CD4-positive, alpha-beta T cell treated with Interleukin-4 for 4 hours (primary cell): ENCODE measurements around the gene PANX2.

Source experiments
- DNase-seq: peaks from one replicate; pipeline ENCODE4 v3.0.0-alpha.2; 2020

The PANX2 gene

DNA sequence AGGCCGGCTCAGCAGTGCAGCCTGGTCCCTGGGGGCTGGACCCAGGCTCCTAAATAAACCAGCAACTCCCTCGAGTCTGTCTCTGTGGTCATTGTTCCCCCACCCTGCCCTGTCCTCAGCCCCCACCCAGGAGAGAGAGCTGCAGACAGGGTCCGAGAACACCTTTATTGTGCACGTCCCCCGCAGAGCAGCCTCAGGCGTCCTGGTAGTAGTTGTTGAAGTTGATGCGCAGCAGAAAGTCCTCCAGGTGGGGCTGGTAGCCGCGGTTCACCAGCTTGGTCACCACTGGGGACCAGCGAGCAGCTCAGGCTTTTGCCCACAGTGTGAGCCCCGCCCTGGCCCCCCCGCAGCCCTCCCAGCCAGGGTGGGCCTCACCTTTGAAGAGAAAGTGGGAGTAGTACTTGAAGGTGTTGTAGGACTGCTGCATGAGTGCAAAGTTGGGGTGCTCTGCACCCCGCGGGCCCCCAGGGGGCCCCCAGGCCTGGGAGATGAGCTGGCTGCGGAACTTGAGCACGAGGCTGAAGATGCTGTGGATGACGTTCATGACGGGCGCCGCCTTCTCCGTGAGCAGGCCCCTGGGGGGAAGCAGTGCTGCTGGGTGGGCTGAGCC lies 47.1 kb downstream of the PANX2 start:
- no peak for DNase-seq

DNA sequence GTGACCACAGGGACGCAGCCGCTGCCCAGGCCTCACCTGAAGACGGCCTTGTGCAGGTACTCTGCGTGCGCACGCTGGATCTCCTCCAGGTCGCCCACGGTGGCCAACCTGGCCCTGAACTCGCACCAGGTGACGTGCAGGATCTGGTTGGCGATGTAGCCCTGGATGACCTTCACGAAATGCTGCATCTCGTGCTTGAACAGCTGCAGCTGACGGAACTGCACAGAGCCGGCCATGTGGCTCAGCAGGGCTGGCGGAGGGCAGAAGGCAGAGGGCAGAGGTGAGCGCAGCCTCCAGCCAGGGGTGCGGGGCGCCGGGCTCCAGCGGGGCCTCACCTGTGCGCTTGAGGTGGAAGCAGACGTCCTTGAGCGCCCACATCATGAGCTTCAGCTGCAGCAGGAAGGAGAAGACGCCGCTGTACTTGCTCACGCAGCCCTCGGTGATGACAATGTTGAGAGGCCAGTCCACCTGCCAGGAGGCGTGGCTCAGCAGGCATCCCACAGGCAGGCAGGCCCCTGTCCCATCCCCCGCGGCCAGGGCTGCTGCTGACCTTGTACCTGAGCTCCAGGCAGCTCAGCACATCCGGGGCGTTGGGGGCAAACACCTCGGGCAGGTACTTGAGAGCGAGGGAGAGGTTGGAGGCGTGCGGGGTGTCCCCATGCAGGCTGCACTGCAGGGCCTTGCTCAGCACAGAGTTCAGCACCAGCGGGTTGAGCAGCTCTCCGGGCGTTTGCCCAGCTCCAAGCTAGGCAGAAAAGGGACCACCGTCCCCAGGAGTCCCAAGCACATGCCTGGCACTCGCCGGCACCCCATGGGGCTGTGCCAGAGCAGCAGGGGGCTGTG lies 47.8 kb downstream of the PANX2 start:
- no peak for DNase-seq

DNA sequence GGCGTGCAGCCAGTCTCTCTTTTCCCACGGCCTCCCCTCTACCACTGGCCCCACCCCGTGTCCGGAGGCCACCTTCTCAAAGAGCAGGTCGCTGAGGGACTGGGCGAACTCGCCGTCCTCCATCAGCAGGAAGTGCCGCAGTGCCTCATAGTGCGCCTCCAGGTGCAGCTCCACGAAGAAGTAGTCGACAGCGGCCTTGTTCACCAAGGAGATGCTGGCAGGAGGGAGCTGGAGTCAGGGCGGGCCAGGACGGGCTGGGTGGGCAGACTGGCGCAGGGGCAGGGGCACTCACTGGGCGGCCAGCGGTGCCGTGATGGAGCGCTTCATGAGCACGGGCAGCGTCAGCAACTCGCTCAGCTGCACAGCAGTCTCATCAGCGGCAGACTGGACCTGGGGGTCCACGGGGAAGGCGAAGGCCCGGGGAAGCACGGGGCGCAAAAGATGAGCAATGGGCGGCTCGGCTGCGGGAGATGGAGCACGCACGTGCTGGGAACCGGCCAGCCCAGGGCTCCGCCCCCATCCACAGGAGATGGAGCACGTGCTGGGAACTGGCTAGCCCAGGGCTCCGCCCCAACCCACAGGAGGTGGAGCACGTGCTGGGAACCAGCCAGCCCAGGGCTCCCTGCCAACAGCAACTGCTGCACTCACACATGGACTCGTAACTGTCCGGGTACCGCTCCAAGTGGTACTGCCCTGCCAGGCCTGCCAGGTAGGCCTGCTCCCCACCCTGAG lies 48.6 kb downstream of the PANX2 start:
- no peak for DNase-seq

DNA sequence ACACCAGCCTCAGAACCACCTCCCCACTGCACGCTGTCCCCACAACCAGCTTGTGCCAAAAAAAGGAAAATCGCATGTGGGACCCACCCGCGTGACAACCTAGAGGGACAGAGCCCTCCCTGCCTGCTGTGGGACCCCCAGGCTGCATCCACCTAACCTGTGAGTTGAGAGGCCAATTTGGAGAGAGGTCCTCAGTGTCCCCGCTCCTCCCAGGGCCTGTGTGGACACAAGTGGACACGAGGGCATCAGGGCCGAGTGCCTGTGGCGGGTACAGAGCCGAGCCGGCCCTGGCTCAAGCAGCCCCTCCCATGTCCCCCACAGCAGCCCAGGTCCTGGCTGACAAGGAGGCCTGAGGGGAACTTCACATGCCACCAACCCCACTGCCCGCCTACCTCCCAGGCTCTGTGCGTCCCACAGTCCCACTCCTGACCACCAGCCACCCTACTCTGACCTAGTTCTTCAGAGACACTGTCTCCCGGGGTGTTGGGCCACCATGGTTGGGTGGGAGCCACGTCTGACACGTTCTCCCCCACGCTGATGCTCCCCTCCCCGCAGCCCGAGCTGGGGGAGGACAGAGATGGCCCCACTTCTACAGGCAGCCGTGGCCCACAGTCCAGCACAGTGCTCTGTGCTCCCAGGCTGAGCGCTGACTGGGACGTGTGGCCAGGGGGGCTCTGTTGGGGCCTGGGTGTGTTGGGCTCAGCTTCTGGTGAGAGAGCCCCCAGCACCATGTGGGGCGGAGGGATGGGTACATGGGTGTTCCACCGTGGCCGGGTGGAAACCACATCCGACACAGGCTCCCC lies 49.5 kb downstream of the PANX2 start:
- DNase-seq = no peak

DNA sequence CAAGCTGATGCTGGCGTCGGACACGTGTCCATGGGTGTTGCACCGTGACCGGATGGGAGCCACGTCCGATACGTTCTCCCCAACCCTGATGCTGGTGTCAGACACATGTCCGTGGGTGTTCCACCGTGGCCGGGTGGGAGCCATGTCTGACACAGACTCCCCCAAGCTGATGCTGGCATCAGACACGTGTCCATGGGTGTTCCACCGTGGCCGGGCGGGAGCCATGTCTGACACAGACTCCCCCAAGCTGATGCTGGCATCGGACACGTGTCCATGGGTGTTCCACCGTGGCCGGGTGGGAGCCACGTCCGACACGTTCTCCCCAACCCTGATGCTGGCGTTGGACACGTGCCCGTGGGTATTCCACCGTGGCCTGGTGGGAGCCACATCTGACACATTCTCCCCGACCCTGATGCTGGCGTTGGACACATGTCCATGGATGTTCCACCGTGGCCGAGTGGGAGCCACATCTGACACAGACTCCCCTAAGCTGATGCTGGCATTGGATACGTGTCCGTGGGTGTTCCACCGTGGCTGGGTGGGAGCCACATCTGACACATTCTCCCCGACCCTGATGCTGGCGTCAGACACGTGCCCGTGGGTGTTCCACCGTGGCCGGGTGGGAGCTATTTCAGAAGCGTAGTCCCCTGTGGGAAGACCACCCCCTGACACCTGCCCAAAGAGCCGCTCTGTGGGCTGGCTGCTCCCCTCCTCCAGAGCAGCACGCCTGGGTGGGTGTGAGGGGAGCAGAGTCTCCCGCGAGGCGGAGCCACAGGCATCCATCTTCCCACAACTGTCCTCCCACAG lies 50.3 kb downstream of the PANX2 start:
- no peak for DNase-seq

DNA sequence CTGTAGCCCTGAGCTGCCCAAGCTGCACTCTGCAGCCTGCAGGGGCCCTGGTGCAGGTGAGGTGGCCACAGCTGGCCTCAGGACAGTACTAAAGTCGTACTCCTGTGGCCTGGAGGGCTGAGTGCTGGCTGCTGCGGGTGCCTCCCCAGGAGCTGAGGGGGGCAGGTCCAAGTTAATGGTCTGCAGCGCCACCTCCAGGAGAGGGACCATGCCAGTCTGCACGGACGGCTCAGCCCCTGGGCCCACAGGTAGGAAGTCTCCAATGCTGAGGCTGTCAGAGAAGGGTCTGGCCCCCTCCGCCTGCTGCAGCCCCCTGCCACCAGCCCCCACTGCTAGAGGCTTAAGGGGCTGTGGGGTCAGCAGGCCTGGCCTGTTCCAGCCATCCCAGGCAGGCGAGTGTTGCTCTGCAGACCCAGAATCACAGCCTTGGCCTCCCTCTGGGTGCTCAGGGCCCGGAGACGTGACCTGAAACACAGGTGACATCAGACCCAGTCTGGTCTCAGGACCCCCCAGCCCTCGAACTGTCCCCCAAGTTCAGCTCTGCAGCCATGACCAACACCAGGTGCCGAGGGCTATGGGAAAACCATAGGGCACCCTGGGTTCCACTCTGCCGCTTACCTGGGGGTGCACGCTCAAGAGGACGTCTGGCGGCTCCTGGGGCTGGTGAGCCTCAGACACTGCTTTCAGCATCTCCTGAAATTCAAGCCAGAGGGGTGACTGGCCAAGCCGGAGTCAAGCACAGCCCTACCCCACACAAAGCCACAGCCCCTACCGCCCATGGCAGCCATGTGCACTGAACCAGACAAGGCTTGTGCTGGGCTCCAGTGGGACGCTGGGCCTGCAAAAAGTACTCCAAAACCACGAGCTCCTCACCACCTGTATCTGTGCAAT lies 51.1 kb downstream of the PANX2 start:
- DNase-seq = no peak

DNA sequence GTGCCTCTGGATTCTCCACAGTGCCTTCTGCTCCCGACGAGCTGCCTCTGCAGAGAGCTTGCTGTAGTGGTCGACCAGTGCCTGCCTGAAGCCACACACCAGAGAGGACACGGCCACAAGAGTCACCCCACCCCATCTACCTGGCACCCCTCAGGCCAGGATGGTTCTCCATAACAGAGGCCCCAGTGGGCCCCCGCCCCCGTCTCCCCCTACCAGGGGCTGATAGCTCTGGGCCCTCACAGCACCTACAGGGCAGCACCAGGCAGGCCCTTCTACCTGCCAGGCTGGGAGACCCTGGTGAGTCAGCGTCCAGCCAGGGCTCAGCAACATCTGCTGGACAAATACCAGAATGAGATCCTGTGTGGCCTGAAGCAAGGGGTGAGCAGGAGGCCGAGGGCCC lies 52.0 kb downstream of the PANX2 start:
- DNase-seq = no peak

DNA sequence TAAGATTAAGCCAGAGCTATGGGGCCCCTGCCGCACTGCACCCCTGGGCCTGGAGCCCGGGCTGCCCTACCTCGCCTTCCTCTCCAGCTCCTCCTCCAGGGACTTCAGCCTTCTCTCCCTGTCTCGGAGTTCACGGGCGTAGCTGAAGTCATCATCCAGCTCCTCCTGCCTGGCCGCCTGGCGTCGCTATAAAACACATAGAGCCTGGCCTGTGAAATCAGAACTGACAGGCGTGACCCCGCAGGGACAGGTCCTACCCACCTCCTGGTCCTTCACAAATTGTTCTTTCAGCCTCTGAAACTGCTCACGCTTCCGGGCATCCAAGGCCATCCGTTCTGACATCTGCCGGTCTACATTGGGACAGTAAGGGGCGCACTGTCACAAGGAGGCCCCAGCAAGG lies 53.5 kb downstream of the PANX2 start:
- DNase-seq = no peak

DNA sequence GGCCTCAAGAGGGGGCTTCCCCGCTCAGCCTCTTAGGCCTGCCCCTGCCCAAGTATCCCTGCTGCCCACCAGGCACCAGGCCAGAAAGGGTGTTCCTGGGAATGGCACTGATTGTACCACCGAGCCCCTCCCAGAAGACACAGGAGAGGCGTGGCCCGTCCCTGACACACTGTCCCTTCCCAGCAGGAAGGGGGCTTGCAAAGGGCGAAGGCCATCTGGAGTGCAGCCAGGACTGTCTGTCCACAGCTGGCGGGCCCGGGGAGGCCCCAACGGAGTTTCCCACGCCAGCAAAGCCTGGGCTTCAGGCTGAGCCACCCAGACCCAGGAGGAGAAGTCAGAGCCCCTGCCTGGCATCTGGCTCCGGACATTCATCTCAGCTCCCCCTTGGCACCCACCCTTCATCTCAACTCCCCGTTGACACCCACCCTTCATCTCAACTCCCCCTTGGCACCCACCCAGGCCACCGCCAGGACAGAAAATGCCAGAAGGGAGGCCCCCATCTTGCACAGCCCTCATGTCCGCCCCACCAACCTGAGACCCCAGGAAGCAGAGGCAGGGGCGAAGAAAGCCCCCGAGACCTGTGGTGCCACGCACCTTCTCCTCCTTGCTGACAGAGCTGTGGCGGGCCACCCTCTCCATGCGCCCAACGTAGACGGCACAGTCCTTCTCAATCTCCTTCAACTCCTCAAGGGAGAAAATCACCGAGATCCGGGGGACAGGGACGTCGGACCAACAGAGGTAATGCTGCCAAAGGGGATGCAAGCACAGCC lies 54.9 kb downstream of the PANX2 start:
- no peak for DNase-seq

DNA sequence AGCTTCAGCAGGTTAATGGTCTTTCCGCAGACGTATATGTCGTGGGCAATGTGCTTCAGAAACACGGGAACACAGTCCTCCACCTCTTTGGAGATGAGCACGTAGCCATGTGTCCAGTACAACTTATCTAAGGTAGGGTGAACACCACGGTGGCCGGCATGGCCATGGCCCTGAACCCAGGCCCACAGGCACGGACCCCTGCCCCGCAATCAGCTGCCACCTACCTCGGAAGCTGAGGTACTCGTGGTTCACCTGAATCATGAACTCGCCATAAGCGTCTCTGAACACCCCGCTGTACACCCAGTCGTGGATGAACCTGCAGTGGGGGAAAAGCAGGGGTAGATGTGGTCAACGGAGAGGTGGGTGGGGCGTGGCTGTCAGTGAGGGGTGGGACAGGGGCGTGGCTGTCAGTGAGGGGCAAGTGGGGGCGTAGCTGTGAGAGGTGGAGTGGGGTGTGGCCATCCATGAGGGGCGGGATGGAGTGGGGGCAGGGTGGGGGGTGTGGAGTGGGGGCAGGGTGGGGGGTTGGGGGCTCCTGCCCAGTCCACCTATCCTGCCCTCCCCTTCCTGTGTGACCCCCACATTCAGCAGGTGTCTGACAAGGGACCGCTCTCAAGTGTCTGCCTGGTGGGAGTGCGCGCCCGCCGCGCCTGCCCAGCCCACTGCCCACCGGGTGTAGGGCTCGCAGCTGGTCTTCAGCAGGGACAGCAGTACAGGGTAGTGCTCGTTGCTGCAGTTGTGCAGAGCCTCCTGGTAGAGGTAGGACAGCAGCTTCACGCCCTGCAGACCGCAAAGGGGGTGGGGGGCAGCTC lies 55.7 kb downstream of the PANX2 start:
- DNase-seq = no peak

DNA sequence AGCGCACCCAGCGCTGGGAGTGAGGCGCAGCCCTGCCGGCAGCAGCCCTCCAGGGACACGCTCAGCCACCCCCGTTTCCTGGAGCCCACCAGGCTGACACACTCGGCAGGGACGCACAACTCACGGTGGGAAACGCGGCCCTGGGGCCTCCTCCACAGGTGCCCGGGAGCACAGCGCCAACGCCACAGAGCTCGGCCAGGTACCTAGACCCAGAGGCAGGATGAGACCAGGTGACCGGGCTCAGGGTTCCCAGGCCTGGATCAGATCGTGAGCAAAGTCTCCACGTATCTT lies 56.3 kb downstream of the PANX2 start:
- DNase-seq = no peak

DNA sequence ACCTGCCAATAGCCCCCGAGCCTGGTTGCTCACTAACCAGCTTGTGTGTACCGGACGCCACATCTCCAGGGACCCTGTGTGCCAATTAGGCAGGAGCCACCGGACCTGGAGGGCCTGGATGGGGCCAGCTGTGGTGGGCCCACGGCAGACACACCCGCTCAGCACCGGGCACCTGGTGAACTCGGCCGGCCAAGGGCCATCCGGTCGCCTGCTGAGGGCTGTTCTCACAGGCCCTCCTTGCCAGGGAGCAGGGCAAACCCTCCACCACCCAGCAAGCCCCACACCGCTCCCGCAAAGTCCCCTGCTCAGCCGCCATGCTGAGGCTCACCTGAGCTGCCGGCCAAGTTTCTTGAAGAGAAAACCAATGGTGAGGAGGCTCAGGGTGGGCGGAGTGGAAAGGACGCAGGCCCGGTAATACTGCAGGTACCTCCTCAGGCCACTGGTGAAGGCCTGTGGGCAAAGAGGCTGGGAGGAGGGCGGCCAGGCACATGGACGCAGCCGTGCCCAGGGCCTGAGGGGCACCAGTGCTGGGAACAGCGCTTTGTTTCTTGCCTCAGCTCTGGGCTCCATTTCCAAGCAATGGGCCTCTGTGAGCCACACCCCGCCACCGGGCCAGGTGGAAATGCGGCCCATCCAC lies 57.2 kb downstream of the PANX2 start:
- no peak for DNase-seq

DNA sequence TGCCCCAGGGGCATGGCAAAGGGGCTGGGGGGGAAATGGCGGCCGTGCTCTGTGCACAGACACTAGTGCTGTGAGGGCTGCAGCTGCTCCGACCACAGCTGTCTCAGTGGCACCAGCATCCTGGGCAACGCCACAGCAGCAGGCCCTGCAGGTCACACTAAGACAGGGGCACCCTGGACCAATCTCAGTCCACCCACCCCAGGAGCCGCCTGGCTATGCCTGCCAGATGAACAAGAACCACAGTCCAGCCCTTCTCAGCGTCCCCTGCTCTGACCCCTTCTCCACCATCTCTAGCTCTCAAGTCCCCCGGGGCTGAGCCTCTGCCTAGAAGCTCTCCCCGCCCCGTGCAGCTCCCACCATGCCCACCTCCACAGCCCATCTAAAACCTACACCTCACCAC lies 57.8 kb downstream of the PANX2 start:
- DNase-seq = no peak

DNA sequence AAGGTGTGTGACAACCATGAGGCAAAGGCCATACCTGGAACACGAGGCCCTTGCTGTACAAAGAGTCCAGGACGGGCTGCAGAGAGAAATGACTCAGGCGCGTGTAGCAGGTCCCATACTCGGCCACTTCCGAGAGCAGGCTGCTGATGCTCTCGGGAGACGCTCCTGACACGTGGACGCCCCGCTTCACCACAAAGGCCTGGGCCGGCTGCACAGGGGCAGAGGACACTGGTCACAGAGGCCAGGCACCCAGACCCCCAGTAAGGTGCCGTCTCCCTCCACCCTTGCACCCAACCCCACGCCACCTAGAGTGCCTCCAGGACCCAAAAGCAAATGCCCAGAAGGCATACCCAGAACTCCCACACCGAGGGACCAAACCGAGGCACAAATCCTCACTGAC lies 58.8 kb downstream of the PANX2 start:
- no peak for DNase-seq
